ENCODE data around the gene LRMDA. TPM values are rescaled to one million over a fixed set of nuclear protein-coding genes. Genes with fewer than 3 reads are reported as not detected.

The LRMDA gene
- polyA plus RNA-seq, 2 of the 4 experiments (the other 2 are of a cell fraction), result 4.6 to 5.2 TPM

DNA sequence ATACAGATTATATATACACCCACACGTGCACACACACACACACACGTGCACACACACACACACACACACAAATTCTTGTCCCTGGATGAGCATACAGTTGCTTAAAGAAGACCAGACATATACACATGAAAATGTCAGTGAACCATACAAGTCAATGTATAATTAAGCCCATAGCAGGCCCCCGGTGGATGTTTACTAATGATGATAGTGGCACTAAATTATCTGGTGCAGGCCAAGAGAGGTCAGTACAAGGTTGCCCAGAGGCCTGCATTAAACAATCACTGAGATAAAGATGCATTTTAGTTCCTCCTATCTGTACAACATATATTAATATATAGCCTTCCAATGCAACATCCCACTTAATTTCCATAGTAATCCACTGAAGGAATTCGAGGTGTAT is 860.5 kb downstream of the LRMDA start:
- FAIRE-seq (no peak), ATAC-seq (no peak), DNase-seq (ENCODE audit: low read depth in 1 of 2, low spot score in 1 of 2) (no peak)
- Histone ChIP-seq H3K9me3 (no peaks in the 10 kb centered on the region), H3K27ac (no peak overlapping the region), H3K4me1 (no peaks in the 10 kb centered on the region), H3K4me3 (no peak overlapping the region), H3K4me2 (no peak overlapping the region)
- TF ChIP-seq NFE2L2 (conservative IDR thresholded peaks at IDR 0.05; ENCODE audit: low read length) (no peak), EHMT2 (IDR thresholded peaks at IDR 0.05; ENCODE audit: low read depth) (no peak), EHF (CRISPR knock-in tag; IDR thresholded peaks at IDR 0.05) (no peak), JUN (IDR thresholded peaks at IDR 0.05) (no peak), RNF2 (IDR thresholded peaks at IDR 0.05; ENCODE audit: borderline replicate concordance, low read depth) (no peak), FOXS1 (CRISPR knock-in tag; IDR thresholded peaks at IDR 0.05) (no peak), GATA3 (IDR thresholded peaks at IDR 0.05; ENCODE audit: borderline replicate concordance) (no peak), RAD21 (conservative IDR thresholded peaks at IDR 0.05 in 1 of 2, IDR thresholded peaks at IDR 0.05 in 1 of 2) (no peak), ZC3H11A (IDR thresholded peaks at IDR 0.05) (no peak), POLR2AphosphoS2 (conservative IDR thresholded peaks at IDR 0.05; ENCODE audit: low read length) (no peak)
- TF ChIP-seq, protein P1, sequence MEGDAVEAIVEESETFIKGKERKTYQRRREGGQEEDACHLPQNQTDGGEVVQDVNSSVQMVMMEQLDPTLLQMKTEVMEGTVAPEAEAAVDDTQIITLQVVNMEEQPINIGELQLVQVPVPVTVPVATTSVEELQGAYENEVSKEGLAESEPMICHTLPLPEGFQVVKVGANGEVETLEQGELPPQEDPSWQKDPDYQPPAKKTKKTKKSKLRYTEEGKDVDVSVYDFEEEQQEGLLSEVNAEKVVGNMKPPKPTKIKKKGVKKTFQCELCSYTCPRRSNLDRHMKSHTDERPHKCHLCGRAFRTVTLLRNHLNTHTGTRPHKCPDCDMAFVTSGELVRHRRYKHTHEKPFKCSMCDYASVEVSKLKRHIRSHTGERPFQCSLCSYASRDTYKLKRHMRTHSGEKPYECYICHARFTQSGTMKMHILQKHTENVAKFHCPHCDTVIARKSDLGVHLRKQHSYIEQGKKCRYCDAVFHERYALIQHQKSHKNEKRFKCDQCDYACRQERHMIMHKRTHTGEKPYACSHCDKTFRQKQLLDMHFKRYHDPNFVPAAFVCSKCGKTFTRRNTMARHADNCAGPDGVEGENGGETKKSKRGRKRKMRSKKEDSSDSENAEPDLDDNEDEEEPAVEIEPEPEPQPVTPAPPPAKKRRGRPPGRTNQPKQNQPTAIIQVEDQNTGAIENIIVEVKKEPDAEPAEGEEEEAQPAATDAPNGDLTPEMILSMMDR (IDR thresholded peaks at IDR 0.05), result no peak
- TF ChIP-seq, protein P2, sequence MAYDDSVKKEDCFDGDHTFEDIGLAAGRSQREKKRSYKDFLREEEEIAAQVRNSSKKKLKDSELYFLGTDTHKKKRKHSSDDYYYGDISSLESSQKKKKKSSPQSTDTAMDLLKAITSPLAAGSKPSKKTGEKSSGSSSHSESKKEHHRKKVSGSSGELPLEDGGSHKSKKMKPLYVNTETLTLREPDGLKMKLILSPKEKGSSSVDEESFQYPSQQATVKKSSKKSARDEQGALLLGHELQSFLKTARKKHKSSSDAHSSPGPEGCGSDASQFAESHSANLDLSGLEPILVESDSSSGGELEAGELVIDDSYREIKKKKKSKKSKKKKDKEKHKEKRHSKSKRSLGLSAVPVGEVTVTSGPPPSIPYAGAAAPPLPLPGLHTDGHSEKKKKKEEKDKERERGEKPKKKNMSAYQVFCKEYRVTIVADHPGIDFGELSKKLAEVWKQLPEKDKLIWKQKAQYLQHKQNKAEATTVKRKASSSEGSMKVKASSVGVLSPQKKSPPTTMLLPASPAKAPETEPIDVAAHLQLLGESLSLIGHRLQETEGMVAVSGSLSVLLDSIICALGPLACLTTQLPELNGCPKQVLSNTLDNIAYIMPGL (CRISPR knock-in tag; IDR thresholded peaks at IDR 0.05; ENCODE audit: borderline replicate concordance), result no peak
- TF ChIP-seq, protein P3, sequence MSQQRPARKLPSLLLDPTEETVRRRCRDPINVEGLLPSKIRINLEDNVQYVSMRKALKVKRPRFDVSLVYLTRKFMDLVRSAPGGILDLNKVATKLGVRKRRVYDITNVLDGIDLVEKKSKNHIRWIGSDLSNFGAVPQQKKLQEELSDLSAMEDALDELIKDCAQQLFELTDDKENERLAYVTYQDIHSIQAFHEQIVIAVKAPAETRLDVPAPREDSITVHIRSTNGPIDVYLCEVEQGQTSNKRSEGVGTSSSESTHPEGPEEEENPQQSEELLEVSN (IDR thresholded peaks at IDR 0.05; ENCODE audit: borderline replicate concordance, low read depth), result no peak
- 44% methylated on average over 4 of the region's 4 CpGs for WGBS (ENCODE audit: missing lambda C conversion rate)
- POLR2A ChIA-PET, result no interaction called here
- CTCF ChIA-PET, result no interaction called here

DNA sequence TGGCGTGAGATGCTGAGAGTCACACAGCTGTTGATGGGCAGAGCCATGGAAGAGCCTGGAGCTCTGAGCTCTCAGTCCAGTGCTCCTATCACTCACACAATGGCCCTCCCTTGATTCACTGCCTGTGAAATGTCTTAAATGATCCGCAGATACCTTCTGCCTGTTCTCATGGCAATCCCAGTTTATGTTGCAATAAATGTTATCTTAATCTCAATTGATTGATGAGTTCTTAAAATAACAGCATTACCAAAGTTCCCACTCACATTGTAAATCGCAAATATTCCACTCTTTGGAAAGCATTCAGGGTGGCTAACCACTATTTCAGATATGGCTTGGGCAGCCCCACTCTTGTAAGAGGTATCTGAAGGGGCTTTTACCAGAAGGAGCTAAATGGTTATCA is 865.5 kb downstream of the LRMDA start:
- H3K4me3 ChIP-seq, result no peak overlapping the region
- CTCF ChIA-PET, result interaction anchor here (0.6 to 1.7 kb wide), 3 partner anchors 15 to 724 kb away, joined by 3 to 7 read pairs (median 5); no protein-coding TSS in a partner anchor
- DNase-seq (ENCODE audit: low read depth in 1 of 2, low spot score in 1 of 2) (no peak), ATAC-seq (no peak), FAIRE-seq (no peak)
- H3K4me2 ChIP-seq, result no peak overlapping the region
- 44% methylated on average over 3 of the region's 3 CpGs for WGBS (ENCODE audit: missing lambda C conversion rate)
- H3K4me1 ChIP-seq, result no peaks in the 10 kb centered on the region
- H3K9me3 ChIP-seq, result no peaks in the 10 kb centered on the region
- POLR2A ChIA-PET, result no interaction called here
- TF ChIP-seq CBX2 (IDR thresholded peaks at IDR 0.05; ENCODE audit: borderline replicate concordance, low read depth) (no peak), KDM5A (IDR thresholded peaks at IDR 0.05) (no peak), NPAS2 (CRISPR knock-in tag; IDR thresholded peaks at IDR 0.05; ENCODE audit: borderline replicate concordance) (no peak), MYC (IDR thresholded peaks at IDR 0.05; ENCODE audit: borderline replicate concordance, low read length) (no peak), TP53 (CRISPR knock-in tag; IDR thresholded peaks at IDR 0.05) (no peak)
- TF ChIP-seq, protein P2 (CRISPR knock-in tag; IDR thresholded peaks at IDR 0.05; ENCODE audit: borderline replicate concordance), result no peak
- TF ChIP-seq, protein P4, sequence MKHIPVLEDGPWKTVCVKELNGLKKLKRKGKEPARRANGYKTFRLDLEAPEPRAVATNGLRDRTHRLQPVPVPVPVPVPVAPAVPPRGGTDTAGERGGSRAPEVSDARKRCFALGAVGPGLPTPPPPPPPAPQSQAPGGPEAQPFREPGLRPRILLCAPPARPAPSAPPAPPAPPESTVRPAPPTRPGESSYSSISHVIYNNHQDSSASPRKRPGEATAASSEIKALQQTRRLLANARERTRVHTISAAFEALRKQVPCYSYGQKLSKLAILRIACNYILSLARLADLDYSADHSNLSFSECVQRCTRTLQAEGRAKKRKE (CRISPR knock-in tag; IDR thresholded peaks at IDR 0.05; ENCODE audit: low read depth), result no peak
- H3K27ac ChIP-seq, result no peak overlapping the region

Data from A549 (cell line).